HepG2 (cell line): Measurements from ENCODE around the gene PFKFB2. TPM values are rescaled to one million over a fixed set of nuclear protein-coding genes. Genes with fewer than 3 reads are reported as not detected.

Experiments used
- ATRX ChIP-seq: sonication (generic); formaldehyde crosslinking; IDR thresholded peaks from 2 replicates; pipeline ENCODE4 v1.4.0; 2020; ENCODE audit warnings: missing genetic modification reagents, borderline replicate concordance
- CCAR2 ChIP-seq: fragments of 200-400 bp; formaldehyde crosslinking; optimal IDR thresholded peaks from 2 replicates; pipeline ENCODE3; 2018; ENCODE audit warnings: low read depth, mild to moderate bottlenecking, low read length, moderate library complexity
- CCDC6 ChIP-seq: sonication (generic); formaldehyde crosslinking; IDR thresholded peaks from 2 replicates; pipeline ENCODE4 v1.8.1; 2022; ENCODE audit warnings: mild to moderate bottlenecking, missing genetic modification reagents, moderate library complexity
- GRHL1 ChIP-seq: sonication (generic); formaldehyde crosslinking; conservative IDR thresholded peaks from 2 replicates; pipeline ENCODE4 v1.8.0; 2022; ENCODE audit warnings: missing genetic modification reagents
- HDAC2 ChIP-seq: sonication (generic); formaldehyde crosslinking; IDR thresholded peaks from 2 replicates; pipeline ENCODE4 v1.4.0; 2020; ENCODE audit warnings: missing genetic modification reagents
- JDP2 ChIP-seq: sonication (generic); formaldehyde crosslinking; IDR thresholded peaks from 2 replicates; pipeline ENCODE4 v1.8.1; 2022; ENCODE audit warnings: missing genetic modification reagents, borderline replicate concordance
- KIAA2018 ChIP-seq: sonication (generic); formaldehyde crosslinking; IDR thresholded peaks from 2 replicates; pipeline ENCODE4 v1.5.0; 2020; ENCODE audit warnings: mild to moderate bottlenecking, missing genetic modification reagents, borderline replicate concordance
- MEIS1 ChIP-seq: sonication (generic); formaldehyde crosslinking; IDR thresholded peaks from 2 replicates; pipeline ENCODE4 v1.9.0; 2021; ENCODE audit warnings: mild to moderate bottlenecking, missing genetic modification reagents, moderate library complexity, borderline replicate concordance
- NCOA1 ChIP-seq: sonication (generic); formaldehyde crosslinking; IDR thresholded peaks from 2 replicates; pipeline ENCODE4 v1.9.0; 2021; ENCODE audit warnings: missing genetic modification reagents
- PHF21A ChIP-seq: sonication (generic); formaldehyde crosslinking; IDR thresholded peaks from 2 replicates; pipeline ENCODE4 v1.5.0; 2020; ENCODE audit warnings: mild to moderate bottlenecking, missing genetic modification reagents
- POLR2A ChIP-seq, 2 experiments: IDR thresholded peaks; 2 replicates each; pipeline ENCODE4 v1.6.1; 2011; ENCODE audit warnings: low read depth in 2 of 2, low read length in 2 of 2, mild to moderate bottlenecking in 1 of 2, moderate library complexity in 1 of 2; ENCODE audit not compliant: insufficient read depth in 1 of 2
- REPIN1 ChIP-seq: sonication (generic); formaldehyde crosslinking; IDR thresholded peaks from 2 replicates; pipeline ENCODE4 v1.8.0; 2022; ENCODE audit warnings: missing genetic modification reagents, low read depth, mild to moderate bottlenecking, borderline replicate concordance
- RORA ChIP-seq: sonication (generic); formaldehyde crosslinking; IDR thresholded peaks from 2 replicates; pipeline ENCODE4 v1.5.0; 2020; ENCODE audit warnings: mild to moderate bottlenecking, missing genetic modification reagents, moderate library complexity
- SMC3 ChIP-seq: IDR thresholded peaks from 2 replicates; pipeline ENCODE4 v1.6.1; 2011; ENCODE audit warnings: low read length, improper control_type of control experiment
- SRY ChIP-seq: sonication (generic); formaldehyde crosslinking; IDR thresholded peaks from 2 replicates; pipeline ENCODE4 v1.8.0; 2022; ENCODE audit warnings: mild to moderate bottlenecking, missing genetic modification reagents
- STAT5B ChIP-seq: sonication (generic); formaldehyde crosslinking; IDR thresholded peaks from 2 replicates; pipeline ENCODE4 v1.4.0; 2020; ENCODE audit warnings: missing genetic modification reagents
- TBP ChIP-seq: sonication (generic); formaldehyde crosslinking; IDR thresholded peaks from 2 replicates; pipeline ENCODE4 v1.5.0; 2020; ENCODE audit warnings: missing genetic modification reagents
- ZBTB14 ChIP-seq: sonication (generic); formaldehyde crosslinking; IDR thresholded peaks from 2 replicates; pipeline ENCODE4 v1.4.0; 2020; ENCODE audit warnings: missing genetic modification reagents
- ZNF235 ChIP-seq: sonication (generic); formaldehyde crosslinking; IDR thresholded peaks from 2 replicates; pipeline ENCODE4 v1.8.1; 2023; ENCODE audit warnings: mild to moderate bottlenecking, missing genetic modification reagents, borderline replicate concordance
- ZNF737 ChIP-seq: sonication (generic); formaldehyde crosslinking; IDR thresholded peaks from 2 replicates; pipeline ENCODE4 v1.5.0; 2020; ENCODE audit warnings: missing genetic modification reagents, mild to moderate bottlenecking, borderline replicate concordance
- ZNF879 ChIP-seq: sonication (generic); formaldehyde crosslinking; IDR thresholded peaks from 2 replicates; pipeline ENCODE4 v1.8.1; 2023; ENCODE audit warnings: missing genetic modification reagents
- polyA plus RNA-seq, 8 experiments: library from polyadenylated mRNA; depleted of rRNA in 3 of 8; stranded (reverse) in 7 of 8; unstranded in 1 of 8; fragments of >200 nt; fragmentation: Illumina TruSeq in 4 of 8; extraction: Trizol in 4 of 8; gene quantifications; 2 replicates each; pipeline versions ENCODE4 v1.2.1 to v1.2.3, GENCODE V29; 2011 to 2016; ENCODE audit warnings: low read depth in 4 of 8, missing spikeins in 1 of 8, mixed read lengths in 1 of 8; ENCODE audit not compliant: insufficient read depth in 1 of 8
- total RNA-seq, 5 experiments: library from RNA; depleted of rRNA; stranded (reverse); fragments of >200 nt; fragmentation: Illumina TruSeq; extraction: Trizol; gene quantifications; 2 replicates each; pipeline ENCODE4 v1.2.3, GENCODE V29; 2016; ENCODE audit warnings: low read depth in 1 of 5

The PFKFB2 gene
- total and polyA plus RNA-seq, 2 of the 13 experiments (the other 11 are each of a cell fraction or from before 2014, with no cell fraction given), result 4.6 to 10.6 TPM

GRCh38 chr1:207103892-207104373 lies 50.9 kb downstream of the PFKFB2 start, which contains the start of gene C4BPA (continued):
- TF ChIP-seq STAT5B (CRISPR knock-in tag) (no peak), ZNF879 (CRISPR knock-in tag) (no peak), GRHL1 (no peak), TBP (no peak), REPIN1 (no peak), MEIS1 (CRISPR knock-in tag) (0 out of 2 replicates have a peak, but pooled peaks have one; percentile 4), ATRX (CRISPR knock-in tag) (no peak), CCDC6 (CRISPR knock-in tag) (no peak), SRY (CRISPR knock-in tag) (no peak), ZNF737 (CRISPR knock-in tag) (no peak), ZBTB14 (CRISPR knock-in tag) (no peak), ZNF235 (no peak), JDP2 (CRISPR knock-in tag) (no peak), SMC3 (peak; percentile 15; the same call in 1 of the 2 replicates), POLR2A (IDR thresholded peaks at IDR 0.05; ENCODE audit: insufficient read depth in 1 of 2, low read depth in 2 of 2, low read length in 2 of 2) (no peak), CCAR2 (no peak), HDAC2 (CRISPR knock-in tag) (peak; percentile 60; the same call in 1 of the 2 replicates), KIAA2018 (CRISPR knock-in tag) (no peak), PHF21A (CRISPR knock-in tag) (peak; percentile 77), RORA (CRISPR knock-in tag) (no peak), NCOA1 (CRISPR knock-in tag) (no peak)
